ENCODE measurements around the gene UPK1A. TPM values are rescaled to one million over a fixed set of nuclear protein-coding genes. Genes with fewer than 3 reads are reported as not detected.

UPK1A gene
- total and polyA plus RNA-seq, 9 of the 15 experiments (the other 6 are each of a cell fraction or from before 2014, with no cell fraction given), result 0.06 to 0.13 TPM; not detected in 7

GRCh38 chr19:35671818-35672217 is 5.5 kb downstream of the UPK1A start (continued):
- peak; percentile 82 for TF ChIP-seq BHLHE40 (IDR thresholded peaks at IDR 0.05; ENCODE audit: low read length)
- TF ChIP-seq, protein P1, sequence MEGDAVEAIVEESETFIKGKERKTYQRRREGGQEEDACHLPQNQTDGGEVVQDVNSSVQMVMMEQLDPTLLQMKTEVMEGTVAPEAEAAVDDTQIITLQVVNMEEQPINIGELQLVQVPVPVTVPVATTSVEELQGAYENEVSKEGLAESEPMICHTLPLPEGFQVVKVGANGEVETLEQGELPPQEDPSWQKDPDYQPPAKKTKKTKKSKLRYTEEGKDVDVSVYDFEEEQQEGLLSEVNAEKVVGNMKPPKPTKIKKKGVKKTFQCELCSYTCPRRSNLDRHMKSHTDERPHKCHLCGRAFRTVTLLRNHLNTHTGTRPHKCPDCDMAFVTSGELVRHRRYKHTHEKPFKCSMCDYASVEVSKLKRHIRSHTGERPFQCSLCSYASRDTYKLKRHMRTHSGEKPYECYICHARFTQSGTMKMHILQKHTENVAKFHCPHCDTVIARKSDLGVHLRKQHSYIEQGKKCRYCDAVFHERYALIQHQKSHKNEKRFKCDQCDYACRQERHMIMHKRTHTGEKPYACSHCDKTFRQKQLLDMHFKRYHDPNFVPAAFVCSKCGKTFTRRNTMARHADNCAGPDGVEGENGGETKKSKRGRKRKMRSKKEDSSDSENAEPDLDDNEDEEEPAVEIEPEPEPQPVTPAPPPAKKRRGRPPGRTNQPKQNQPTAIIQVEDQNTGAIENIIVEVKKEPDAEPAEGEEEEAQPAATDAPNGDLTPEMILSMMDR (IDR thresholded peaks at IDR 0.05 in 2 of 3, conservative IDR thresholded peaks at IDR 0.05 in 1 of 3; ENCODE audit: insufficient read depth in 2 of 3, low read depth in 1 of 3, low read length in 3 of 3), result no peak
- peak; percentile 77; the same call in 1 of the 2 replicates for TF ChIP-seq MAFF (IDR thresholded peaks at IDR 0.05; ENCODE audit: low read length)
- peak; percentile 20 for TF ChIP-seq TAF1 (IDR thresholded peaks at IDR 0.05; ENCODE audit: control insufficient read depth, extremely low read depth, insufficient read depth, low read length, severe bottlenecking)
- TF ChIP-seq, protein P2, sequence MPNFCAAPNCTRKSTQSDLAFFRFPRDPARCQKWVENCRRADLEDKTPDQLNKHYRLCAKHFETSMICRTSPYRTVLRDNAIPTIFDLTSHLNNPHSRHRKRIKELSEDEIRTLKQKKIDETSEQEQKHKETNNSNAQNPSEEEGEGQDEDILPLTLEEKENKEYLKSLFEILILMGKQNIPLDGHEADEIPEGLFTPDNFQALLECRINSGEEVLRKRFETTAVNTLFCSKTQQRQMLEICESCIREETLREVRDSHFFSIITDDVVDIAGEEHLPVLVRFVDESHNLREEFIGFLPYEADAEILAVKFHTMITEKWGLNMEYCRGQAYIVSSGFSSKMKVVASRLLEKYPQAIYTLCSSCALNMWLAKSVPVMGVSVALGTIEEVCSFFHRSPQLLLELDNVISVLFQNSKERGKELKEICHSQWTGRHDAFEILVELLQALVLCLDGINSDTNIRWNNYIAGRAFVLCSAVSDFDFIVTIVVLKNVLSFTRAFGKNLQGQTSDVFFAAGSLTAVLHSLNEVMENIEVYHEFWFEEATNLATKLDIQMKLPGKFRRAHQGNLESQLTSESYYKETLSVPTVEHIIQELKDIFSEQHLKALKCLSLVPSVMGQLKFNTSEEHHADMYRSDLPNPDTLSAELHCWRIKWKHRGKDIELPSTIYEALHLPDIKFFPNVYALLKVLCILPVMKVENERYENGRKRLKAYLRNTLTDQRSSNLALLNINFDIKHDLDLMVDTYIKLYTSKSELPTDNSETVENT (CRISPR knock-in tag; IDR thresholded peaks at IDR 0.05), result no peak
- no peak for TF ChIP-seq RBM34 (IDR thresholded peaks at IDR 0.05; ENCODE audit: borderline replicate concordance, insufficient read depth, low read length)
- TF ChIP-seq ZNF586 (CRISPR knock-in tag; conservative IDR thresholded peaks at IDR 0.05), result no peak
- TF ChIP-seq THRAP3 (IDR thresholded peaks at IDR 0.05; ENCODE audit: borderline replicate concordance), result no peak
- TF ChIP-seq ZNF444 (CRISPR knock-in tag; IDR thresholded peaks at IDR 0.05), result no peak
- no peak for TF ChIP-seq TARDBP (IDR thresholded peaks at IDR 0.05)
- TF ChIP-seq STAT5B (CRISPR knock-in tag; IDR thresholded peaks at IDR 0.05), result no peak
- TF ChIP-seq POLR2H (tag; IDR thresholded peaks at IDR 0.05; ENCODE audit: low read depth), result no peak
- no peak for TF ChIP-seq PRPF4 (IDR thresholded peaks at IDR 0.05; ENCODE audit: insufficient read depth, low read depth, low read length, poor library complexity, severe bottlenecking)
- no peak for TF ChIP-seq BCLAF1 (IDR thresholded peaks at IDR 0.05; ENCODE audit: borderline replicate concordance in 1 of 2, control insufficient read depth in 1 of 2, low read depth in 2 of 2, low read length in 1 of 2)
- no peak for TF ChIP-seq U2AF2 (optimal IDR thresholded peaks at IDR 0.05; ENCODE audit: low read depth, low read length)
- no peak for TF ChIP-seq TEAD1 (CRISPR knock-in tag; IDR thresholded peaks at IDR 0.05)
- TF ChIP-seq BRF1 (IDR thresholded peaks at IDR 0.05; ENCODE audit: borderline replicate concordance, extremely low read depth, insufficient read length), result no peak
- TF ChIP-seq BCOR (IDR thresholded peaks at IDR 0.05), result peak; percentile 69
- no peak for TF ChIP-seq CREM (IDR thresholded peaks at IDR 0.05; ENCODE audit: low read depth)
- TF ChIP-seq SMAD4 (CRISPR knock-in tag; conservative IDR thresholded peaks at IDR 0.05), result peak; percentile 41; the same call in 1 of the 2 replicates
- no peak for TF ChIP-seq USF1 (CRISPR knock-in tag; IDR thresholded peaks at IDR 0.05)
- TF ChIP-seq ADNP (tag; IDR thresholded peaks at IDR 0.05), result no peak

Data from K562 (cell line).